8988T (cell line): ENCODE measurements around the gene LMBR1.
"Not testable (repeated sequence)": the region's sequence is repeated elsewhere in the genome, so short reads cannot be mapped to it uniquely, and the experiment has no call there.

ENCODE experiments used
- DNase-seq: peaks from one replicate; pipeline ENCODE4 v3.0.0; 2011

The LMBR1 gene

GRCh38 chr7:156892821-156893706 lies at the start of gene LMBR1:
Gene LMBR1 (minus strand): TSS chr7:156893183. CDS start chr7:156892993, 190 bp downstream.
- DNase-seq: peak; percentile 78

GRCh38 chr7:156942708-156943090 lies 49.7 kb upstream of the LMBR1 start:
- DNase-seq: no peak

- no peak for DNase-seq
These were observed 48.6 kb upstream of the LMBR1 start for GRCh38 chr7:156941393-156942182.

- DNase-seq: no peak
These were observed 47.6 kb upstream of the LMBR1 start for GRCh38 chr7:156940421-156941122.

- not testable (repeated sequence) for DNase-seq
These were observed 43.8 kb upstream of the LMBR1 start for GRCh38 chr7:156936766-156937165.

GRCh38 chr7:156935250-156935649 lies 42.3 kb upstream of the LMBR1 start:
- DNase-seq: no peak

GRCh38 chr7:156932006-156932405 lies 39.0 kb upstream of the LMBR1 start:
- no peak for DNase-seq

GRCh38 chr7:156929789-156930539 lies 37.0 kb upstream of the LMBR1 start:
- no peak for DNase-seq

- no peak for DNase-seq
These were observed 35.4 kb upstream of the LMBR1 start for GRCh38 chr7:156928406-156928747.

GRCh38 chr7:156927571-156928405 lies 34.8 kb upstream of the LMBR1 start:
- no peak for DNase-seq

- not testable (repeated sequence) for DNase-seq
These were observed 32.8 kb upstream of the LMBR1 start for GRCh38 chr7:156925821-156926220.

- not testable (repeated sequence) for DNase-seq
These were observed 29.3 kb upstream of the LMBR1 start for GRCh38 chr7:156922304-156922703.

- not testable (repeated sequence) for DNase-seq
These were observed 27.7 kb upstream of the LMBR1 start for GRCh38 chr7:156920487-156921373.

GRCh38 chr7:156920076-156920475 lies 27.1 kb upstream of the LMBR1 start:
- no peak for DNase-seq

- DNase-seq: no peak
These were observed 26.2 kb upstream of the LMBR1 start for GRCh38 chr7:156919132-156919713.

GRCh38 chr7:156918635-156919034 lies 25.7 kb upstream of the LMBR1 start:
- no peak for DNase-seq

GRCh38 chr7:156909574-156910252 lies 16.7 kb upstream of the LMBR1 start:
- not testable (repeated sequence) for DNase-seq

- no peak for DNase-seq
These were observed 14.7 kb upstream of the LMBR1 start for GRCh38 chr7:156907656-156908055.

- no peak for DNase-seq
These were observed 13.2 kb upstream of the LMBR1 start for GRCh38 chr7:156906200-156906649.
